Testis (tissue), 2 donors: ENCODE data around the gene PRR15L.

Source experiments
- POLR2A ChIP-seq: fragments of 450-650 bp; IDR thresholded peaks from one replicate; pipeline ENCODE4 v1.6.1; 2017; ENCODE audit warnings: antibody characterized with exemption, mild to moderate bottlenecking, moderate library complexity
- TF ChIP-seq, protein P1 (sequence below), 3 experiments: fragments of 450-650 bp in 2 of 3; fragments of 200-600 bp in 1 of 3; sonication (generic) in 1 of 3; IDR thresholded peaks; one replicate each; pipeline ENCODE4 v1.5.1; 2016 to 2019; ENCODE audit warnings: antibody characterized with exemption in 3 of 3, mild to moderate bottlenecking in 2 of 3, moderate library complexity in 1 of 3

- no peak for TF ChIP-seq POLR2A
- TF ChIP-seq, protein P1, sequence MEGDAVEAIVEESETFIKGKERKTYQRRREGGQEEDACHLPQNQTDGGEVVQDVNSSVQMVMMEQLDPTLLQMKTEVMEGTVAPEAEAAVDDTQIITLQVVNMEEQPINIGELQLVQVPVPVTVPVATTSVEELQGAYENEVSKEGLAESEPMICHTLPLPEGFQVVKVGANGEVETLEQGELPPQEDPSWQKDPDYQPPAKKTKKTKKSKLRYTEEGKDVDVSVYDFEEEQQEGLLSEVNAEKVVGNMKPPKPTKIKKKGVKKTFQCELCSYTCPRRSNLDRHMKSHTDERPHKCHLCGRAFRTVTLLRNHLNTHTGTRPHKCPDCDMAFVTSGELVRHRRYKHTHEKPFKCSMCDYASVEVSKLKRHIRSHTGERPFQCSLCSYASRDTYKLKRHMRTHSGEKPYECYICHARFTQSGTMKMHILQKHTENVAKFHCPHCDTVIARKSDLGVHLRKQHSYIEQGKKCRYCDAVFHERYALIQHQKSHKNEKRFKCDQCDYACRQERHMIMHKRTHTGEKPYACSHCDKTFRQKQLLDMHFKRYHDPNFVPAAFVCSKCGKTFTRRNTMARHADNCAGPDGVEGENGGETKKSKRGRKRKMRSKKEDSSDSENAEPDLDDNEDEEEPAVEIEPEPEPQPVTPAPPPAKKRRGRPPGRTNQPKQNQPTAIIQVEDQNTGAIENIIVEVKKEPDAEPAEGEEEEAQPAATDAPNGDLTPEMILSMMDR (IDR thresholded peaks at IDR 0.05), result no peak
Observed at GRCh38 chr17:47983492-47984223, 26.0 kb upstream of the PRR15L start.
